HepG2 (cell line): ENCODE results near the gene ATP11A. TPM values are rescaled to one million over a fixed set of nuclear protein-coding genes. Genes with fewer than 3 reads are reported as not detected.
A peak's percentile ranks its signal among the peaks of the same experiment; 100 is the strongest.

ENCODE experiments used
- E2F2 ChIP-seq: sonication (generic); formaldehyde crosslinking; IDR thresholded peaks from 2 replicates; pipeline ENCODE4 v1.4.0; 2020; ENCODE audit warnings: missing genetic modification reagents, borderline replicate concordance
- FOXA1 ChIP-seq, 2 experiments: fragments of 450-650 bp in 1 of 2; sonication (generic) in 1 of 2; formaldehyde crosslinking in 1 of 2; IDR thresholded peaks; 2 replicates each; pipeline versions ENCODE4 v1.4.0 to v1.6.1; 2016 to 2020; ENCODE audit warnings: missing genetic modification reagents in 1 of 2
- GABPA ChIP-seq, 2 experiments: IDR thresholded peaks; 2 replicates each; pipeline ENCODE4 v1.6.1; 2011 to 2016; ENCODE audit warnings: low read depth in 2 of 2, low read length in 1 of 2, missing biosample characterization in 1 of 2, missing genetic modification characterization in 1 of 2
- GATAD1 ChIP-seq: IDR thresholded peaks from 2 replicates; pipeline ENCODE4 v1.6.1; 2016; ENCODE audit warnings: missing genetic modification reagents, missing compliant biosample characterization
- GATAD2A ChIP-seq: IDR thresholded peaks from 2 replicates; pipeline ENCODE4 v1.6.1; 2016
- GMEB1 ChIP-seq: sonication (generic); formaldehyde crosslinking; IDR thresholded peaks from 2 replicates; pipeline ENCODE4 v1.5.1; 2020; ENCODE audit warnings: missing genetic modification reagents, mild to moderate bottlenecking, borderline replicate concordance
- MIER3 ChIP-seq: IDR thresholded peaks from 2 replicates; pipeline ENCODE4 v1.6.1; 2016; ENCODE audit warnings: missing compliant biosample characterization, borderline replicate concordance
- NR2F6 ChIP-seq, 2 experiments: IDR thresholded peaks; 2 replicates each; pipeline ENCODE4 v1.6.1; 2016; ENCODE audit warnings: antibody characterized with exemption in 1 of 2, mild to moderate bottlenecking in 1 of 2
- PRDM10 ChIP-seq: sonication (generic); formaldehyde crosslinking; IDR thresholded peaks from 2 replicates; pipeline ENCODE4 v1.4.0; 2020; ENCODE audit warnings: low read depth, missing genetic modification reagents
- TAF15 ChIP-seq: fragments of 200-400 bp; formaldehyde crosslinking; IDR thresholded peaks from one replicate; pipeline ENCODE4 v1.6.1; 2018; ENCODE audit warnings: mild to moderate bottlenecking, low read depth, low read length; ENCODE audit not compliant: poor library complexity, severe bottlenecking
- ZBTB3 ChIP-seq: sonication (generic); formaldehyde crosslinking; IDR thresholded peaks from 2 replicates; pipeline ENCODE4 v1.4.0; 2020; ENCODE audit warnings: low read depth, mild to moderate bottlenecking, moderate library complexity, missing genetic modification reagents, borderline replicate concordance
- ZFP1 ChIP-seq: IDR thresholded peaks from 2 replicates; pipeline ENCODE4 v1.6.1; 2016
- ZNF276 ChIP-seq: sonication (generic); formaldehyde crosslinking; IDR thresholded peaks from 2 replicates; pipeline ENCODE4 v1.4.0; 2020; ENCODE audit warnings: mild to moderate bottlenecking, low read depth, missing genetic modification reagents
- ZNF451 ChIP-seq: sonication (generic); formaldehyde crosslinking; IDR thresholded peaks from 2 replicates; pipeline ENCODE4 v1.5.0; 2020; ENCODE audit warnings: mild to moderate bottlenecking, missing genetic modification reagents
- ZNF644 ChIP-seq: IDR thresholded peaks from 2 replicates; pipeline ENCODE4 v1.6.1; 2016; ENCODE audit warnings: low read depth
- ZNF670 ChIP-seq: sonication (generic); formaldehyde crosslinking; IDR thresholded peaks from 2 replicates; pipeline ENCODE4 v1.8.0; 2022; ENCODE audit warnings: mild to moderate bottlenecking, missing genetic modification reagents, borderline replicate concordance
- ZNF710 ChIP-seq: sonication (generic); formaldehyde crosslinking; IDR thresholded peaks from 2 replicates; pipeline ENCODE4 v1.5.0; 2020; ENCODE audit warnings: mild to moderate bottlenecking, missing genetic modification reagents, borderline replicate concordance
- ZZZ3 ChIP-seq: sonication (generic); formaldehyde crosslinking; IDR thresholded peaks from 2 replicates; pipeline ENCODE4 v1.4.0; 2020; ENCODE audit warnings: missing genetic modification reagents, mild to moderate bottlenecking, borderline replicate concordance
- polyA plus RNA-seq, 8 experiments: library from polyadenylated mRNA; depleted of rRNA in 3 of 8; stranded (reverse) in 7 of 8; unstranded in 1 of 8; fragments of >200 nt; fragmentation: Illumina TruSeq in 4 of 8; extraction: Trizol in 4 of 8; gene quantifications; 2 replicates each; pipeline versions ENCODE4 v1.2.1 to v1.2.3, GENCODE V29; 2011 to 2016; ENCODE audit warnings: low read depth in 4 of 8, missing spikeins in 1 of 8, mixed read lengths in 1 of 8; ENCODE audit not compliant: insufficient read depth in 1 of 8
- total RNA-seq, 5 experiments: library from RNA; depleted of rRNA; stranded (reverse); fragments of >200 nt; fragmentation: Illumina TruSeq; extraction: Trizol; gene quantifications; 2 replicates each; pipeline ENCODE4 v1.2.3, GENCODE V29; 2016; ENCODE audit warnings: low read depth in 1 of 5

Gene ATP11A
- total and polyA plus RNA-seq, 2 of the 13 experiments (the other 11 are each of a cell fraction or from before 2014, with no cell fraction given): 18.4 to 20.1 TPM

GRCh38 chr13:112711528-112712265 is 21.9 kb downstream of the ATP11A start (continued):
- peak; percentile 41; the same call in 1 of the 2 replicates for TF ChIP-seq GMEB1 (CRISPR knock-in tag)
- TF ChIP-seq E2F2 (CRISPR knock-in tag): no peak
- TF ChIP-seq PRDM10 (CRISPR knock-in tag): no peak
- TF ChIP-seq ZNF276 (CRISPR knock-in tag): no peak
- TF ChIP-seq MIER3: no peak; the same call in 1 of the 2 replicates
- peak; percentile 92 for TF ChIP-seq NR2F6 (IDR thresholded peaks at IDR 0.05)
- peak; percentile 94 for TF ChIP-seq NR2F6 (CRISPR knock-in tag; IDR thresholded peaks at IDR 0.05)
- no peak for TF ChIP-seq ZNF644 (CRISPR knock-in tag)
- no peak for TF ChIP-seq ZFP1
- TF ChIP-seq ZBTB3 (CRISPR knock-in tag): no peak
- TF ChIP-seq ZNF451 (CRISPR knock-in tag): no peak
- no peak for TF ChIP-seq GABPA (IDR thresholded peaks at IDR 0.05; ENCODE audit: low read depth, low read length)
- TF ChIP-seq GABPA (CRISPR knock-in tag; IDR thresholded peaks at IDR 0.05; ENCODE audit: low read depth): no peak
- TF ChIP-seq GATAD1: no peak
- no peak for TF ChIP-seq ZNF670
- no peak for TF ChIP-seq FOXA1 (IDR thresholded peaks at IDR 0.05)
- 0 out of 2 replicates have a peak, but pooled peaks have one; percentile 47 for TF ChIP-seq FOXA1 (CRISPR knock-in tag; IDR thresholded peaks at IDR 0.05)
- no peak for TF ChIP-seq ZZZ3 (CRISPR knock-in tag)
- TF ChIP-seq ZNF710: 0 out of 2 replicates have a peak, but pooled peaks have one; percentile 36
- no peak for TF ChIP-seq TAF15
- TF ChIP-seq GATAD2A (CRISPR knock-in tag): peak; percentile 64
